GM23338 (cell line): ENCODE measurements around the gene LYG2. TPM values are rescaled to one million over a fixed set of nuclear protein-coding genes. Genes with fewer than 3 reads are reported as not detected.
"Not testable (repeated sequence)": the region's sequence is repeated elsewhere in the genome, so short reads cannot be mapped to it uniquely, and the experiment has no call there.

Experiments
- ATAC-seq: fragments of 200-7000 bp; cut with Tn5 transposase; 3 replicates; pipeline ENCODE4 v1.9.1; 2020
- DNase-seq: peaks from one replicate; pipeline ENCODE4 v3.0.0-alpha.2; 2015; ENCODE audit warnings: low spot score
- H2AFZ ChIP-seq: fragments of 200-600 bp; sonication (generic); 2 replicates; pipeline ENCODE4 v1.8.0; 2016; ENCODE audit warnings: antibody characterized with exemption, mild to moderate bottlenecking, moderate library complexity
- H3F3A ChIP-seq: fragments of 200-600 bp; sonication (generic); replicated peaks from 2 replicates; pipeline ENCODE4 v1.8.0; 2017; ENCODE audit warnings: antibody characterized with exemption, mixed run types, low read depth
- H3K27ac ChIP-seq: fragments of 200-600 bp; sonication (generic); 2 replicates; pipeline ENCODE4 v1.6.1; 2016; ENCODE audit warnings: low read depth
- H3K27me3 ChIP-seq: fragments of 200-600 bp; sonication (generic); 2 replicates; pipeline ENCODE4 v1.8.0; 2016; ENCODE audit warnings: mild to moderate bottlenecking, mixed run types, moderate library complexity; ENCODE audit not compliant: insufficient read depth
- H3K36me3 ChIP-seq: fragments of 200-600 bp; sonication (generic); 2 replicates; pipeline ENCODE4 v1.8.0; 2016; ENCODE audit warnings: mild to moderate bottlenecking; ENCODE audit not compliant: insufficient read depth
- H3K4me1 ChIP-seq: fragments of 200-600 bp; sonication (generic); 2 replicates; pipeline ENCODE4 v1.8.0; 2016; ENCODE audit warnings: mild to moderate bottlenecking, moderate library complexity; ENCODE audit not compliant: insufficient read depth
- H3K4me2 ChIP-seq: fragments of 200-600 bp; sonication (generic); 2 replicates; pipeline ENCODE4 v1.7.1; 2017; ENCODE audit warnings: mixed run types
- H3K4me3 ChIP-seq: fragments of 200-600 bp; sonication (generic); 2 replicates; pipeline ENCODE4 v1.6.1; 2016; ENCODE audit warnings: mixed run types
- H3K79me2 ChIP-seq: fragments of 200-600 bp; sonication (generic); replicated peaks from 2 replicates; pipeline ENCODE4 v1.8.0; 2017; ENCODE audit warnings: mild to moderate bottlenecking; ENCODE audit not compliant: insufficient read depth
- H3K9me2 ChIP-seq: fragments of 200-600 bp; sonication (generic); 2 replicates; pipeline ENCODE4 v1.8.0; 2017; ENCODE audit not compliant: insufficient read depth
- H4K20me1 ChIP-seq: fragments of 200-600 bp; sonication (generic); replicated peaks from 2 replicates; pipeline ENCODE4 v1.8.0; 2017; ENCODE audit warnings: mild to moderate bottlenecking; ENCODE audit not compliant: insufficient read depth
- H3K27ac Mint-ChIP-seq: 2 replicates; pipeline ENCODE4 v1.8.0; 2020; ENCODE audit warnings: inconsistent platforms, mild to moderate bottlenecking, moderate library complexity, mixed read lengths
- H3K27me3 Mint-ChIP-seq: 3 replicates; pipeline ENCODE4 v1.8.0; 2022; ENCODE audit warnings: low read depth, mild to moderate bottlenecking, moderate library complexity, mixed read lengths, inconsistent platforms; ENCODE audit not compliant: insufficient read depth, poor library complexity
- H3K36me3 Mint-ChIP-seq: 3 replicates; pipeline ENCODE4 v1.8.0; 2021; ENCODE audit warnings: low read depth, mild to moderate bottlenecking, inconsistent platforms, moderate library complexity, mixed read lengths
- H3K4me1 Mint-ChIP-seq: 3 replicates; pipeline ENCODE4 v1.8.0; 2020; ENCODE audit warnings: mild to moderate bottlenecking, inconsistent platforms, mixed read lengths
- H3K4me3 Mint-ChIP-seq: 3 replicates; pipeline ENCODE4 v1.8.0; 2021; ENCODE audit warnings: moderate library complexity, mild to moderate bottlenecking, inconsistent platforms, mixed read lengths
- H3K9me3 Mint-ChIP-seq: 3 replicates; pipeline ENCODE4 v1.8.0; 2020; ENCODE audit warnings: moderate library complexity, mild to moderate bottlenecking, inconsistent platforms, mixed read lengths
- CREB1 ChIP-seq: fragments of 250-450 bp; sonication (Bioruptor Pico); IDR thresholded peaks from 2 replicates; pipeline ENCODE4 v1.5.0; 2020; ENCODE audit warnings: low read depth, mild to moderate bottlenecking, moderate library complexity
- CTCF ChIP-seq, 2 experiments: fragments of 200-600 bp in 1 of 2; sonication (generic) in 1 of 2; conservative IDR thresholded peaks; 2 replicates each; pipeline versions ENCODE4 v1.5.1 to v1.6.1; 2016 to 2017; ENCODE audit warnings: antibody characterized with exemption in 2 of 2, low read depth in 2 of 2, mild to moderate bottlenecking in 2 of 2, moderate library complexity in 1 of 2
- ETS1 ChIP-seq: IDR thresholded peaks from 2 replicates; pipeline ENCODE4 v1.6.1; 2016; ENCODE audit warnings: antibody characterized with exemption
- EZH2 ChIP-seq: fragments of 200-600 bp; sonication (generic); IDR thresholded peaks from one replicate; pipeline ENCODE4 v1.8.0; 2017; ENCODE audit warnings: antibody characterized with exemption, mild to moderate bottlenecking, low read depth; ENCODE audit not compliant: unreplicated experiment
- JUNB ChIP-seq: IDR thresholded peaks from one replicate; pipeline ENCODE4 v1.6.1; 2016; ENCODE audit warnings: antibody characterized with exemption; ENCODE audit not compliant: unreplicated experiment
- POLR2AphosphoS5 ChIP-seq: IDR thresholded peaks from 2 replicates; pipeline ENCODE4 v1.6.1; 2016; ENCODE audit warnings: antibody characterized with exemption, low read depth
- REST ChIP-seq: IDR thresholded peaks from one replicate; pipeline ENCODE4 v1.6.1; 2018; ENCODE audit warnings: antibody characterized with exemption; ENCODE audit not compliant: unreplicated experiment
- ZNF114 ChIP-seq: fragments of 250-450 bp; sonication (Bioruptor Pico); IDR thresholded peaks from 2 replicates; pipeline ENCODE4 v1.5.0; 2020; ENCODE audit warnings: mild to moderate bottlenecking, moderate library complexity
- polyA plus RNA-seq: library from polyadenylated mRNA; unstranded; fragments of >200 nt; fragmentation: Nextera tagmentation; extraction: Ambion mirVana; gene quantifications from 2 replicates; pipeline ENCODE4 v1.2.1, GENCODE V29; 2016
- total RNA-seq: library from RNA; depleted of rRNA; stranded (reverse); fragments of >200 nt; shearing (Covaris generic); gene quantifications from 2 replicates; pipeline ENCODE4 v1.2.3, GENCODE V29; 2014

LYG2 gene
- total and polyA plus RNA-seq, 2 experiments from 2014 or later = 0.99 TPM; not detected in 1

- ATAC-seq, H3K9me3 Mint-ChIP-seq, H3K27me3 ChIP-seq, H3K4me3 ChIP-seq, H3K4me3 Mint-ChIP-seq, H3K27ac ChIP-seq, H3K36me3 Mint-ChIP-seq, H3K9me2 ChIP-seq, DNase-seq, H4K20me1 ChIP-seq, H3K27me3 Mint-ChIP-seq, H3K79me2 ChIP-seq, H3K4me2 ChIP-seq, H3K4me1 ChIP-seq, H3F3A ChIP-seq, H3K36me3 ChIP-seq, H2AFZ ChIP-seq, H3K27ac Mint-ChIP-seq, H3K4me1 Mint-ChIP-seq: not testable (repeated sequence)
Measured at GRCh38 chr2:99301097-99301496, 45.6 kb upstream of the LYG2 start, which contains the start of gene LYG1. Gene LYG1, minus strand, starts transcription at chr2:99301197. Its CDS starts 5,527 bp downstream, at chr2:99295670.

GRCh38 chr2:99299580-99299979, 44.1 kb upstream of the LYG2 start:
- no peak overlapping the region for H3K27ac Mint-ChIP-seq
- no peak for TF ChIP-seq CTCF (conservative IDR thresholded peaks at IDR 0.05; ENCODE audit: low read depth in 2 of 2)
- TF ChIP-seq POLR2AphosphoS5 = no peak
- TF ChIP-seq ETS1 = no peak
- no peak for TF ChIP-seq ZNF114 (CRISPR knock-in tag)
- no peak for TF ChIP-seq EZH2
- TF ChIP-seq JUNB = no peak
- H3K4me1 Mint-ChIP-seq = no peaks in the 10 kb centered on the region
- Histone ChIP-seq H3K79me2 (no peaks in the 10 kb centered on the region), H3F3A (no peaks in the 10 kb centered on the region), H3K4me3 (no peak overlapping the region), H3K9me2 (no peaks in the 10 kb centered on the region; the same call in 1 of the 2 replicates), H3K27ac (no peak overlapping the region), H3K4me2 (no peak overlapping the region), H2AFZ (no peak overlapping the region), H3K27me3 (no peaks in the 10 kb centered on the region), H3K4me1 (no peaks in the 10 kb centered on the region), H4K20me1 (no peaks in the 10 kb centered on the region), H3K36me3 (no peaks in the 10 kb centered on the region)
- H3K27me3 Mint-ChIP-seq = no peaks in the 10 kb centered on the region
- no peaks in the 10 kb centered on the region for H3K36me3 Mint-ChIP-seq
- no peak overlapping the region for H3K4me3 Mint-ChIP-seq
- DNase-seq (no peak), ATAC-seq (no peak)
- no peaks in the 10 kb centered on the region for H3K9me3 Mint-ChIP-seq

- Mint-ChIP-seq H3K9me3 (no peaks in the 10 kb centered on the region), H3K4me3 (no peak overlapping the region), H3K4me1 (no peaks in the 10 kb centered on the region), H3K27ac (no peak overlapping the region), H3K36me3 (no peaks in the 10 kb centered on the region), H3K27me3 (no peaks in the 10 kb centered on the region)
- H3F3A ChIP-seq = no peaks in the 10 kb centered on the region
- H3K4me1 ChIP-seq = no peaks in the 10 kb centered on the region
- H3K27me3 ChIP-seq = no peaks in the 10 kb centered on the region
- DNase-seq (no peak), ATAC-seq (no peak)
- no peaks in the 10 kb centered on the region for H3K79me2 ChIP-seq
- H3K27ac ChIP-seq = no peak overlapping the region
- no peak overlapping the region for H2AFZ ChIP-seq
- no peak overlapping the region for H3K4me2 ChIP-seq
- no peaks in the 10 kb centered on the region for H3K9me2 ChIP-seq
- H3K36me3 ChIP-seq = no peaks in the 10 kb centered on the region
- H3K4me3 ChIP-seq = no peak overlapping the region
- no peaks in the 10 kb centered on the region for H4K20me1 ChIP-seq
- TF ChIP-seq ETS1 (no peak), POLR2AphosphoS5 (no peak), ZNF114 (CRISPR knock-in tag) (no peak), CREB1 (CRISPR knock-in tag) (no peak), JUNB (no peak), REST (no peak)
Measured at GRCh38 chr2:99297994-99298393, 42.5 kb upstream of the LYG2 start.
